ENCODE data around the gene FRMD4B.

FRMD4B gene

GRCh38 chr3:69129531-69129930 lies 256.4 kb downstream of the FRMD4B start:
- H3K9me3 Mint-ChIP-seq: no peaks in the 10 kb centered on the region
- H3K4me1 Mint-ChIP-seq: peaks cover 30% of the 10 kb centered on the region
- H3K4me3 Mint-ChIP-seq: no peak overlapping the region
- H3K27me3 Mint-ChIP-seq (ENCODE audit: low read depth): peaks cover 4% of the 10 kb centered on the region
- H3K36me3 Mint-ChIP-seq (ENCODE audit: low read depth): no peaks in the 10 kb centered on the region
- no peak overlapping the region for H3K27ac Mint-ChIP-seq
- TF ChIP-seq CTCF (IDR thresholded peaks at IDR 0.05; ENCODE audit: unreplicated experiment in 3 of 3): no peak

GRCh38 chr3:69128509-69128908 lies 257.4 kb downstream of the FRMD4B start:
- Mint-ChIP-seq H3K4me1 (peaks cover 35% of the 10 kb centered on the region), H3K27me3 (ENCODE audit: low read depth) (peaks cover 4% of the 10 kb centered on the region), H3K27ac (no peak overlapping the region), H3K36me3 (ENCODE audit: low read depth) (no peaks in the 10 kb centered on the region), H3K9me3 (no peaks in the 10 kb centered on the region), H3K4me3 (no peak overlapping the region)
- TF ChIP-seq CTCF (IDR thresholded peaks at IDR 0.05; ENCODE audit: unreplicated experiment in 3 of 3): no peak

GRCh38 chr3:69126999-69127398 lies 258.9 kb downstream of the FRMD4B start:
- H3K4me1 Mint-ChIP-seq: peaks cover 40% of the 10 kb centered on the region
- H3K27ac Mint-ChIP-seq: no peak overlapping the region
- H3K36me3 Mint-ChIP-seq (ENCODE audit: low read depth): no peaks in the 10 kb centered on the region
- H3K4me3 Mint-ChIP-seq: no peak overlapping the region
- H3K9me3 Mint-ChIP-seq: no peaks in the 10 kb centered on the region
- TF ChIP-seq CTCF (IDR thresholded peaks at IDR 0.05; ENCODE audit: unreplicated experiment in 3 of 3): no peak
- peaks cover 4% of the 10 kb centered on the region for H3K27me3 Mint-ChIP-seq (ENCODE audit: low read depth)

GRCh38 chr3:69126216-69126615 lies 259.7 kb downstream of the FRMD4B start:
- peaks cover 4% of the 10 kb centered on the region for H3K27me3 Mint-ChIP-seq (ENCODE audit: low read depth)
- peaks cover 46% of the 10 kb centered on the region for H3K4me1 Mint-ChIP-seq
- H3K36me3 Mint-ChIP-seq (ENCODE audit: low read depth): no peaks in the 10 kb centered on the region
- H3K4me3 Mint-ChIP-seq: no peak overlapping the region
- no peaks in the 10 kb centered on the region for H3K9me3 Mint-ChIP-seq
- H3K27ac Mint-ChIP-seq: no peak overlapping the region
- TF ChIP-seq CTCF (IDR thresholded peaks at IDR 0.05; ENCODE audit: unreplicated experiment in 3 of 3): no peak

- peak within 1 kb of the TSS; percentile 37 to 91 (median 78) for H3K4me3 Mint-ChIP-seq
- no peaks in the 10 kb centered on the region for H3K36me3 Mint-ChIP-seq (ENCODE audit: low read depth)
- peak within 1 kb of the TSS; percentile 23 to 36 (median 33) for H3K27ac Mint-ChIP-seq
- no peak for TF ChIP-seq CTCF (IDR thresholded peaks at IDR 0.05; ENCODE audit: unreplicated experiment in 3 of 3)
- peaks cover 48% of the 10 kb centered on the region for H3K4me1 Mint-ChIP-seq
- no peaks in the 10 kb centered on the region for H3K27me3 Mint-ChIP-seq (ENCODE audit: low read depth)
- no peaks in the 10 kb centered on the region for H3K9me3 Mint-ChIP-seq
These were observed 263.5 kb downstream of the FRMD4B start, which contains the start of gene LMOD3 for GRCh38 chr3:69122403-69122802. Gene LMOD3 (minus strand): TSS chr3:69122595. CDS start chr3:69122386, 209 bp downstream.

GRCh38 chr3:69121950-69122349 lies 263.9 kb downstream of the FRMD4B start:
- Mint-ChIP-seq H3K4me3 (peak overlapping the region; percentile 37 to 91 (median 78)), H3K9me3 (no peaks in the 10 kb centered on the region), H3K36me3 (ENCODE audit: low read depth) (no peaks in the 10 kb centered on the region), H3K4me1 (peaks cover 45% of the 10 kb centered on the region), H3K27me3 (ENCODE audit: low read depth) (no peaks in the 10 kb centered on the region), H3K27ac (peak overlapping the region; percentile 23 to 36 (median 33))
- TF ChIP-seq CTCF (IDR thresholded peaks at IDR 0.05; ENCODE audit: unreplicated experiment in 3 of 3): no peak
